IPS-18c (cell line): ENCODE data around the gene CDKAL1.
"Not testable (repeated sequence)": the region's sequence is repeated elsewhere in the genome, so short reads cannot be mapped to it uniquely, and the experiment has no call there.

ENCODE experiments used
- H3K4me3 ChIP-seq: 2 replicates; pipeline ENCODE4 v1.7.0; 2013; ENCODE audit warnings: low read depth, mild to moderate bottlenecking, low read length, moderate library complexity; ENCODE audit not compliant: insufficient read depth
- H3K9me3 ChIP-seq: one replicate; pipeline ENCODE4 v1.6.1; 2013; ENCODE audit warnings: mild to moderate bottlenecking, low read length, moderate library complexity; ENCODE audit not compliant: control insufficient read depth, insufficient read depth

CDKAL1 gene

DNA sequence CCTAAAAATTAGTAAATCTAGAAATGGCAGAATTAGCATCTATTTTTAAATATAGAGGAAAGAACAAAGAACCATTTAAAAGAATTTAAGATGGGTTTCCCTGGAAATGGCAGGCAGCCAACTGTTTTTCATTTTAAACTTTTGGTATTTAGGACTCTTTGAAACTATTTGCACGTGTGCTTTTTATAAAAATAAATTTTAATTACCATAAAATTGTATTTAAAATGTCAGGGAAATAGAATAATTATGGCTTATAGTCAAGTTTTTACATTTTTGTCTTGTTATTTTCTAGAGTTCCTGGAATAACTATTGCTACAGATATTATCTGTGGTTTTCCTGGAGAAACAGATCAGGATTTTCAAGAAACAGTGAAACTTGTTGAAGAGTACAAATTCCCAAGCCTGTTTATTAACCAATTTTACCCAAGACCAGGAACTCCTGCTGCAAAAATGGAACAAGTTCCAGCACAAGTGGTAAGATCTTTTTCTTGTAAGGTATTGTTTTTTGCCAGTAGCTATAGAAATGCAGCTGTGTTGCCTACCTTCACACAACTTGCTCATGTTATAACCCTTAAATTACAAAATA, 530.6 kb downstream of the CDKAL1 start:
- Histone ChIP-seq H3K9me3 (no peaks in the 10 kb centered on the region), H3K4me3 (no peak overlapping the region)

DNA sequence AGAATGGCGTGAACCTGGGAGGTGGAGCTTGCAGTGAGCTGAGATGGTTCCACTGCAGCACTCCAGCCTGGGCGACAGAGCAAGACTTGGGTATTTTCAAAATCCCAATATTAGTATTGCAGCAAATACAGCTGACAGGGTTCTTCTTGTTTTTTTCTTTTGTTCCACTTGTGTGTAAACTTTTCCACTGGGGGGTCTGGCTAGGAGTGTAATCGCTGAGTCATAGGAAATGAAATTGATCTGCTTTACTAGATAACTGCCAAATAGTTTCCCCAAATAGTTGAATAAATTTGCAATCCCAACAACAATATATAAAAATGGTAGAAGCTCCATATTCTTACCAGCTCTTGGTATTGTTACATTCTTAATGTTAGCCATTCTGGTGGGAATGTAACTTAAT, 533.3 kb downstream of the CDKAL1 start:
- Histone ChIP-seq H3K4me3 (no peak overlapping the region), H3K9me3 (no peaks in the 10 kb centered on the region)

DNA sequence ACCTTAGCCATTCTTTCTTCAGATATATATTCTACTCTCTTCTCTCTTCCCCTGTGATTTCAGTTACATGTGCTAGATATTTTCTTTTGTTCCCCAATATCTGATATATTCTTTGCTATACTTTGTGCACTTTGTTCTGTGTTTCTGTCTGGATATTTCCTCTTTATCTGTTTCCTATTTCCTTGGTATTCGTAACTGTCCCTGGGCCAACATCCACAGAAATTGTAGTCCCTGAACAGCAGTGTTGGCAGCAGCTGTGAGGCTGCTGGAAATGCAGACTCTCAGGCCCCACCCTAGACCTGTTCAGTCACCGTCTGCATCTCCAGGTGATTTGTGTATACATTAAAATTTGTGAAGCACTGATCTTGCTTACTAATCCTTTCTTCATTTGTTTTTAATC, 536.4 kb downstream of the CDKAL1 start:
- H3K4me3 ChIP-seq, result no peak overlapping the region
- H3K9me3 ChIP-seq, result no peaks in the 10 kb centered on the region

DNA sequence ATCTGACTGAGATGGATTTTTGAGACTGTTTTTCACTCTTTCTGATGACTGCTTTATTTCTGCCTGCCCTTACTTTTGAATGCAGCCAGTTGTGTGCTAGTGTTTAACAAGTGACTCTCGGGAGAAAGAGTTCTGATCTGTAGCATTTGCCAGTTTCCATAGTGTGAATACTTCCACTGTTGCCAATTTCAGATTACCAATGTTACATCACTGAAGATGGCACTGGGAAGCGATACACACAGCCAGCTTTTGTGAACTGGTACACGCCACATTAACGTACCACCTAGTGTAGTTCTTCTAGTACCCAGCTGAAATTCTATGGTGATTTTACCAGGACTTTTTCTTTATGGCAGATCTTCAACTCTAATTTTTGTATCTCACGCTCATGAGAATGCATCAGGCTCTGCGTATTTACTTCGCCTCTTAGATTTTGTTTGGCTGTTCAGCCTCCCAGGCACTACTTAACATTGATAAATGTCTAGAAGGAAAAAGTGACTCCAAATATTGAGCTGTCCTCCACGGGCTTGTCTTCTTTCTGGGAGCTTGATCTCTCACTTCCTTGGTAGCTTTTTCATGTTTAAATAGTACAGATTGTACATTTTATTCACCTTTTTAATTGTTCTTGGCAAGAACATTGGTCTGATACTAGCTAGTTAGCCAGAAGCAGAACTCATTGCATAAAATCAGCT, 537.7 kb downstream of the CDKAL1 start:
- no peaks in the 10 kb centered on the region for H3K9me3 ChIP-seq
- H3K4me3 ChIP-seq, result no peak overlapping the region

DNA sequence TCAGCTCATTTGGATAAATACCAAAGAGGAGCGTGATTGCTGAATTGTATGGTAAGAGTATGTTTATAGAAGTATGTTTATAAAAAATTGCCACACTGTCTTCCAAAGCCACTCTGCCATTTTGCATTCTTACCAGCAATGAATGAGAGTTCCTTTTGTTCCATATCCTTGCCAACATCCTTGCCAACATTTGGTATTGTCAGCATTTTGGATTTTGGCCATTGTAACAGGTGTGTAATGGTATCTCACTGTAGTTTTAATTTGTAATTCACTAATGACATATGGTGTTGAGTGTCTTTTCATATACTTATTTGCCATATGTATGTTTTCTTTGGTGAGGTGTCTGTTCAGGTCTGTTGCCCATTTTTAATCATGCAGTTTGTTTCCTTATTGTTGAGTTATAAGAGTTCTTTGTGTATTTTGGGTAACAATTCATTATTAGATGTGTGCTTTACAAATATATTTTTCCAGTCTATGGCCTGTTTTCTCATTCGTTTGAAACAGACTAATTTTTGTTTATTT, 539.1 kb downstream of the CDKAL1 start:
- no peaks in the 10 kb centered on the region for H3K9me3 ChIP-seq
- H3K4me3 ChIP-seq, result no peak overlapping the region

DNA sequence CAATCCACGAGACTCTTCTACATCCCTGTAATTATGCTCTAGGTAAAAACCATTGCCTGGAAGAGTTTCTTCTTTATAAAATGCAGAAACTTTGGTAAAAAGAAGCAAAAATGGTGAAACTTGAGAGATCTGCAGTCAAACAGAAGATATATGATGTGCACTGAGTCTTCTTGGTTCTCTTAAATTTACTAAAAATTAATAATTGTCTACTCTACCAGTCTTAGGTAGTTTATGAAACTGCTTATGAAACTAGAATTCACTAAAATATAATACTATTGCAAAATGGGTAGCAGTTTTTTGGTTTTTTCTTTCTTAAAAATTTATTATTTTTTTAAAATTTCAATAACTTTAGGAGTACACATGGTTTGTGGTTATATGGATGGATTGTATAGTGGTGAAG, 540.2 kb downstream of the CDKAL1 start:
- Histone ChIP-seq H3K4me3 (no peak overlapping the region), H3K9me3 (no peaks in the 10 kb centered on the region)

DNA sequence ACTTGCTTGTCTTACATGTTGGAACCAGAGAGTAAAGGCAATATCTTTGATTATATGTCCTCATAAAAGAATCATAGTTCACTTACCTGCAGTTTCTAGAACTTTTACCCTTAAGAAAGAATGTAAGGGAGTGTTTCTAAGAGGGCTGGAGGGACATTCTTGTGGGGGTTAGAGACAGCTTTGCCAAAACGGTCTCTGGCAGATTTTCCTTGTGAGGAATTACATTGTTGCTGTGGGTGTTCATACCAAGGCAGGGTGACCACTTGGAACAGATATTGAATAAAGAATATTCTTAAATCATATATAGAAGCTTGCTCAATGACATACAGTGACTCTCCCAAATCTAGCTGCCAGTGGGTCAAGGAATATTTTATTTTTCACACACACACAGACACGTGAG, 541.7 kb downstream of the CDKAL1 start:
- no peaks in the 10 kb centered on the region for H3K9me3 ChIP-seq
- no peak overlapping the region for H3K4me3 ChIP-seq

DNA sequence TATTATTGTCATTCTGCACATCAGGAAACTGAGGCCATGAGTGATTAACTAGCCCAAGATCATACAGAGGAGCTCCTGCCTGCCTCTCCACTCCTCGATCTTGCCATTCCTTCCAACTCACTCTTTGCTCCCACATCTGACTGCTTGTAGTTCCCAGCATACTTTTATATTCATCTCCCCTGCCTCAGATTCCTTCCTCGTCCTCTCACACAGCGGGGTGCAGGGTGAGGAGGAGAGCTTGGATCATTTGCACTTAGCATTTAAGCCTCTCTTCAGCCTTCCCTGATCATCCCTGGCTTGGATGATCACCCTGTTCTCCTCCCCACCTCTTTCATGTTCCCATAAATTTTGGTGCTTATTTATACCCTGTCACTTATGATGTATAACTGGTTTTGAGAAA, 544.2 kb downstream of the CDKAL1 start:
- Histone ChIP-seq H3K9me3 (no peaks in the 10 kb centered on the region), H3K4me3 (no peak overlapping the region)

DNA sequence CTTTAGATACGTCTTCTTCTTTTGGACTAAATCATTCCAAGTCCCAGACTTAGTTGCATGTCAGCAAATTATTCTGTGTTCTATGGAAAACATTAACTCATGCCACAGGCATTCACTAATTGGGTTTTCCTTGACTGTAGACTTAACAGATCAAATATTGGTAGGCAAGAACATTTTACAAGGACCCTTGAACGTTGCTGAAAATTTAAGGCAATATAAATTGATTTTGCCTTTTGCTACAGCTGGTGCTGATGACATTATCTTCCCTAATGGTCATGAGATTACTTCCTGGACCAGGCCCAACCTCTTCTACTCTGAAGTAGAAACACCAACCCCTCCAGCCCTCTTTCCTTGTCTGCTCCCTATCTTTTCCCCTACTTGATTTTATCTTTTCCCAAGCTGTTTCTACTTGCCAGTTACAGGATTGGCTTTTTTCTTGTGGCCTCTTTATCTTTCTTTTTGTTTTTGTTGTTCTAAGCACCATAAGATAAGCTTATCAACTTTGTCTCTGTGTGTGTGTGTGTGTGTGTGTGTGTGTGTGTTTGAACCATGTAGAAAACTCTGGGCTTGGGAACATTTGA, 545.3 kb downstream of the CDKAL1 start:
- H3K4me3 ChIP-seq, result no peak overlapping the region
- H3K9me3 ChIP-seq, result no peaks in the 10 kb centered on the region

DNA sequence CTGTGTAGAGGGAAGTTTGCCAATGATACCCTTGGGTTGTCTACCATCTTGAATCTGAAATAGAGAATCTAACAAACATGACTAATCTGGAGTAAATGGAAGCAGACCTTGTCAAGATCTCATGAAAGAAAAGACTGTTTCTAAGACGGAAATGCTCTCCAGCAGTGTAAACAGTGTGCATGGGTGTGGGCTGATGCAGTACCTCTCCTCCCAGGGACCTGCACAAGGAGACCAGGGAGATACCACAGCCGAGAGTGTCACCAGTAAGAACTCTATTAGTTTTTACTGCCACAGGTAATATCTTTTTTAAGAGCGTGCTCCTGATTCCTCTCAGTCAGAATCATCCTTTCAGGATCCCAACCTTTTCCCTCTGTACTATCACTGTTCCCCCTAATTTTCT, 546.0 kb downstream of the CDKAL1 start:
- Histone ChIP-seq H3K9me3 (no peaks in the 10 kb centered on the region), H3K4me3 (no peak overlapping the region)

DNA sequence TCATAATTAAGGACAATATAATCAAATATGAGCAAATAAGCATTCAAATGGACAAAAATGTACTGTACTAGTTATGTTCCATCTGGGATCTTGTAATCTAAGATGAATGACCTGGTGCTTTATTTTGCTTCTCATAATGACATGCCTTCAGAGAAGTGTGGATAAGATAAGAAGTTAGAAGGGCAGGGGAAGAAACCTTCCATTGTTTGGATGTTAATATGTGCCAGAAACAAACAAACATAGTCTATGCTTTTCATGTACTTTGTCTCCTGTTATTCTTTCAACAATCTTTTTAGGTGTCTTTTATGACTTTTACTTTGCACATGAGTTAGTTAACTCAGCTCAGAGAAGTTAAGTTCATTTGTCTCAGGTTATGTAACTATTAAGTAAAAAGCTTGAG, 547.8 kb downstream of the CDKAL1 start:
- Histone ChIP-seq H3K9me3 (no peaks in the 10 kb centered on the region), H3K4me3 (no peak overlapping the region)

DNA sequence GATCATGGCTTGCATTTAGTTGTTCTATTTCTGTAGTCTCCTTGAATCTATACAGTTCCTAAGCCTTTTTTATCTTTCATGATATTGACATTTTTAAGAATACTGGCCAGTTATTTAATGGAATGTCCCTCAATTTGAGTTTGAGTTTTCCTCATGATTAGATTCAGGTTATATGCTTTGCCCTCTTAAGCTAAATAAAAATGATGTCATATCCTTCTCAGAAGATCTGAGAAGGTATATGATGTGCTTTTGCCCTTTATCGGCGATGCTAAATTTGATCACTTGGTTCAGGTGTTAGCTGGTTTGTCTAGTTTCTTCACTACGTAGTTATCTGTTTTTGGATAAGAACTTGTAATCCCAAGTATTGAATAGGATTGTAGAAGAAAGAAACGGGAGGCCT, 549.5 kb downstream of the CDKAL1 start:
- Histone ChIP-seq H3K9me3 (no peaks in the 10 kb centered on the region), H3K4me3 (no peak overlapping the region)

DNA sequence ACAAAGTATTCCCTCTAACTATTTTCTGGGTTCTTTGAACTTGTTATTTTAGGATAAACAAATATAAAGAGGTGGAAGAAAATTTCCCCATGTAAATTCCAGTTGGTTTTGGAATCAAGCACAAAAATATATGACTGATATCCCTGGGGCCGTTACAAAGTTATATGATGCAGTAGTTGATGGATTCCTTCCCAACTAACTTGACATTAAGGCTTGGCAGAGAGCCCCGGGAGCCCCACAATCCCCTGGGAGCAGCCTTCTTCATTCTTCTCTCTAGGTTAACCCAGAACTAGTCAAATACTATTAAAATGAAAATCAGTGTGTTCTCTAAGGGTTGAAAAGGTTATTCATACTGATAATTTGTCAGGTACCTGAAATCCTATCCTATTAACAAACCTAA, 550.4 kb downstream of the CDKAL1 start:
- H3K4me3 ChIP-seq, result no peak overlapping the region
- no peaks in the 10 kb centered on the region for H3K9me3 ChIP-seq

DNA sequence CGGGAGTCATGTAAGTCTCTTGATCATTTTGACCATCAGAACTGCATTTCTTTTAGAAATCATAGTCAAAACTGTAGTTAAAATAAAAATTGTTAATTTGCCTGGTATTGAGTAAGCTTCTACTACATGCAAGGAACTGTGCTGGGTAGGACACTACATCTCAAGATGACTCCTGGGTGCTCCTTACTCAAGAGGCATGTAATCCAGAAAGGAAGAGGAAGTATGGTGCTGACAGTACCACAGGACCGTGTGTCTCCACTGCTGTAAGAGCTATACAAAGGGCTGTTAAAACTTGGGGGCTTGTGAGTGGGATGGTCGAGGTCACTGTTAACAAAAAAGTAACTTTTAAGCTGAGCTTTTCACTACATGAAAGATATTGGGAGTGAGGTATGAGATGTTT, 551.0 kb downstream of the CDKAL1 start:
- Histone ChIP-seq H3K9me3 (no peaks in the 10 kb centered on the region), H3K4me3 (no peak overlapping the region)

DNA sequence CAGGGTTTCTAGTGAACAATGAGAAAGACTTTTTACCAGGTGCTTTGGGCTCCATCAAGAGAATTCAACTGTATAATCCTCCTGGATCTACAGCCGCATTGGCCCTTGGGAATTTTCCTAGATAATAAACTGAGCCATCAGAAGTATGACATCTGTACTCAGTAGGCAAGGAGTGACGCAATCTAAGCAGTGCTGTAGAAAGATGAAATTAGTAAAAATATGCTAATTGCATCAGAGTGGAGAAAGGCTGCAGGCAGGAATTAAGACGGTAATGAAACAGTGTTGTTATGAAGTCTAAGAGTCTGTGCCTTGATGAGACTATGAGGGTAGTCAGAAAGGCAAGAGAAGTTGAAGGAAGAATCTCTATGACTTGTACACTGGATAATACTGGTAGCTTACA, 551.4 kb downstream of the CDKAL1 start:
- no peaks in the 10 kb centered on the region for H3K9me3 ChIP-seq
- H3K4me3 ChIP-seq, result no peak overlapping the region

DNA sequence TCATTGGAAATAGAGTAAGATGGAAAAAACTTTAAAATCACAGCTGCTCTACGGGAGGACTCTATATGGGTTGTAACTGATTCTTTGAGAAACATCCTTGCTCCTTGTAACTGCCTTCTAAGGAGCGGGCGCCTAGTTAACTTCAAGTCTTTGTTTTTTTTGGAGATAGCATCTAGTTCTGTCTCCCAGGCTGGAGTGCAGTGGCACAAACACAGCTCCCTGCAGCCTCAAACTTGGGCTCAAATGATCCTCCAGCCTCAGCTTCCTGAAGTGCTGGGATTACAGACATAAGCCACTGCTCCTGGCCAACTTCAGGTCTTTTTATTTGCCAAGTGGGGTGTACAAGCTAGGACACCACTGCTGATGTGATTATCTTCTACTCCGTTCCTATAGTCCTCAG, 552.9 kb downstream of the CDKAL1 start:
- no peak overlapping the region for H3K4me3 ChIP-seq

DNA sequence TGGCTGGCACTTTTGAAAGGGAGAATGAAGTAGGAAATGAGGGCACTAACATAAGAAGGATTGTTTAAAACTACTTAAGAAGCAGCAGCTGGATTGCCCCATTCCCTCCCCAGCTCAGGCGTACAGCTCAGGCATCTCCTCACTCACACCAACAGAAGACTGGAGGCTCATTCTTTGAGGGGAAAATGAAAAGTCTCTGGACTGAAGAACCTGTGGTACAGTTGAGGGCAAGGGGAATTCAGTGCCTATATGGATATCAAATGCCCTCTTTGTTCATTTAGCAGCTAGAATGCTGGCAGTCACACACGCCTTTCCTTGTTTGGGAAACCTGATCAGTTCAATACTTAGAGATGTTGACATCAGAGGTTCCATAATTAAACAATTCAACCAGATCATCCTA, 557.2 kb downstream of the CDKAL1 start:
- no peak overlapping the region for H3K4me3 ChIP-seq
- no peaks in the 10 kb centered on the region for H3K9me3 ChIP-seq

More for the DNA sequence above, 552.9 kb downstream of the CDKAL1 start:
- no peaks in the 10 kb centered on the region for H3K9me3 ChIP-seq

DNA sequence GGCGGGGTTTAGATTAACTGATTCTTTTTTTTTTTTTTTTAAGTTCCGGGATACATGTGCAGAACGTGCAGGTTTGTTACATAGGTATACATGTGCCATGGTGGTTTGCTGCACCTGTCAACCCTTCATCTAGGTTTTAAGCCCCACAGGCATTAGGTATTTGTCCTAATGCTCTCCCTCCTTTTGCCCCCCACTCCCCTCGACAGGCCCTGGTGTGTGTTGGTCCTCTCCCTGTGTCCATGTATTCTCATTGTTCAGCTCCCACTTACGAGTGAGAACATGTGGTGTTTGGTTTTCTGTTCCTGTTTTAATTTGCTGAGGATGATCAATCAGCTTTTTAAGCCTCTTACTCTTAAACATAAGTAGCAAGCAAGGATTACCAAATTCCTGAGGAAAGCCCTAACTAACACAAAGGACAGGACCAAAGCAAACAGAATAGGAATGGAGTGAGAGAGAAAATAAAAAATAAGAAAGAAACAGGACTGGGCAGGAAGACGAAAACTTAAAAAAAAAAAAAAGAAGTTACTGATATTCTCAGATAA, 558.0 kb downstream of the CDKAL1 start:
- not testable (repeated sequence) for H3K9me3 ChIP-seq, H3K4me3 ChIP-seq
